HepG2 (cell line): ENCODE measurements around the gene TK1. TPM values are rescaled to one million over a fixed set of nuclear protein-coding genes. Genes with fewer than 3 reads are reported as not detected.

Experiments used
- ARID5B ChIP-seq: IDR thresholded peaks from 2 replicates; pipeline ENCODE4 v1.4.0; 2020; ENCODE audit warnings: mild to moderate bottlenecking, missing genetic modification reagents
- ATF6 ChIP-seq: sonication (generic); formaldehyde crosslinking; conservative IDR thresholded peaks from 2 replicates; pipeline ENCODE4 v1.4.0; 2020; ENCODE audit warnings: missing genetic modification reagents
- CBX2 ChIP-seq, 2 experiments: fragments of 200-600 bp in 1 of 2; sonication (generic); formaldehyde crosslinking in 1 of 2; IDR thresholded peaks; 2 replicates each; pipeline versions ENCODE4 v1.7.0 to v1.8.1; 2018 to 2022; ENCODE audit warnings: low read depth in 2 of 2, low read length in 1 of 2, mild to moderate bottlenecking in 1 of 2, missing genetic modification reagents in 1 of 2
- DRAP1 ChIP-seq: IDR thresholded peaks from 2 replicates; pipeline ENCODE4 v1.6.1; 2016; ENCODE audit warnings: missing genetic modification reagents, missing compliant biosample characterization
- GMEB1 ChIP-seq: sonication (generic); formaldehyde crosslinking; IDR thresholded peaks from 2 replicates; pipeline ENCODE4 v1.5.1; 2020; ENCODE audit warnings: missing genetic modification reagents, mild to moderate bottlenecking, borderline replicate concordance
- KDM3A ChIP-seq: IDR thresholded peaks from 2 replicates; pipeline ENCODE4 v1.6.1; 2018; ENCODE audit warnings: low read depth, missing compliant biosample characterization
- MIER3 ChIP-seq: IDR thresholded peaks from 2 replicates; pipeline ENCODE4 v1.6.1; 2016; ENCODE audit warnings: missing compliant biosample characterization, borderline replicate concordance
- NFE2L2 ChIP-seq: fragments of 150-350 bp; IDR thresholded peaks from 2 replicates; pipeline ENCODE4 v1.6.1; 2014; ENCODE audit warnings: low read length
- PAF1 ChIP-seq: IDR thresholded peaks from 2 replicates; pipeline ENCODE4 v1.6.1; 2016; ENCODE audit warnings: missing genetic modification reagents, missing compliant biosample characterization
- RBAK ChIP-seq: sonication (generic); formaldehyde crosslinking; IDR thresholded peaks from 2 replicates; pipeline ENCODE4 v1.5.1; 2020; ENCODE audit warnings: mild to moderate bottlenecking, missing genetic modification reagents
- TERF1 ChIP-seq: sonication (generic); formaldehyde crosslinking; IDR thresholded peaks from 2 replicates; pipeline ENCODE4 v1.8.0; 2022; ENCODE audit warnings: mild to moderate bottlenecking, missing genetic modification reagents, moderate library complexity
- ZBTB49 ChIP-seq: sonication (generic); formaldehyde crosslinking; IDR thresholded peaks from 2 replicates; pipeline ENCODE4 v1.4.0; 2020; ENCODE audit warnings: missing genetic modification reagents, borderline replicate concordance
- ZFAT ChIP-seq: sonication (generic); formaldehyde crosslinking; conservative IDR thresholded peaks from 2 replicates; pipeline ENCODE4 v1.8.1; 2023; ENCODE audit warnings: missing genetic modification reagents, inconsistent platforms
- ZNF138 ChIP-seq: sonication (generic); formaldehyde crosslinking; IDR thresholded peaks from 2 replicates; pipeline ENCODE4 v1.5.0; 2020; ENCODE audit warnings: mild to moderate bottlenecking, low read depth, missing genetic modification reagents
- ZNF251 ChIP-seq: sonication (generic); formaldehyde crosslinking; IDR thresholded peaks from 2 replicates; pipeline ENCODE4 v1.9.0; 2021; ENCODE audit warnings: mild to moderate bottlenecking, missing genetic modification reagents
- ZNF3 ChIP-seq: IDR thresholded peaks from 2 replicates; pipeline ENCODE4 v1.7.0; 2017; ENCODE audit warnings: inconsistent platforms
- ZNF790 ChIP-seq: sonication (generic); formaldehyde crosslinking; IDR thresholded peaks from 2 replicates; pipeline ENCODE4 v1.8.0; 2022; ENCODE audit warnings: missing genetic modification reagents, mild to moderate bottlenecking, borderline replicate concordance
- polyA plus RNA-seq, 8 experiments: library from polyadenylated mRNA; depleted of rRNA in 3 of 8; stranded (reverse) in 7 of 8; unstranded in 1 of 8; fragments of >200 nt; fragmentation: Illumina TruSeq in 4 of 8; extraction: Trizol in 4 of 8; gene quantifications; 2 replicates each; pipeline versions ENCODE4 v1.2.1 to v1.2.3, GENCODE V29; 2011 to 2016; ENCODE audit warnings: low read depth in 4 of 8, missing spikeins in 1 of 8, mixed read lengths in 1 of 8; ENCODE audit not compliant: insufficient read depth in 1 of 8
- total RNA-seq, 5 experiments: library from RNA; depleted of rRNA; stranded (reverse); fragments of >200 nt; fragmentation: Illumina TruSeq; extraction: Trizol; gene quantifications; 2 replicates each; pipeline ENCODE4 v1.2.3, GENCODE V29; 2016; ENCODE audit warnings: low read depth in 1 of 5

The TK1 gene
- total and polyA plus RNA-seq, 2 of the 13 experiments (the other 11 are each of a cell fraction or from before 2014, with no cell fraction given): 45.0 to 96.0 TPM

GRCh38 chr17:78130437-78131101 lies 56.3 kb downstream of the TK1 start, which contains the start of gene TMC8 (continued):
- no peak for TF ChIP-seq ZBTB49
- no peak for TF ChIP-seq ZNF790 (CRISPR knock-in tag)
- TF ChIP-seq MIER3: no peak; the same call in 1 of the 2 replicates
- TF ChIP-seq ZNF3 (CRISPR knock-in tag): no peak
- no peak for TF ChIP-seq NFE2L2
- no peak for TF ChIP-seq ZNF251 (CRISPR knock-in tag)
- 0 out of 2 replicates have a peak, but pooled peaks have one; percentile 61 for TF ChIP-seq ATF6 (CRISPR knock-in tag)
- peak; percentile 86 for TF ChIP-seq DRAP1
- TF ChIP-seq TERF1 (CRISPR knock-in tag): no peak
- no peak for TF ChIP-seq PAF1
- no peak for TF ChIP-seq RBAK (CRISPR knock-in tag)
- no peak for TF ChIP-seq CBX2 (IDR thresholded peaks at IDR 0.05; ENCODE audit: low read depth, low read length)
- no peak for TF ChIP-seq CBX2 (CRISPR knock-in tag; IDR thresholded peaks at IDR 0.05; ENCODE audit: low read depth)
- no peak for TF ChIP-seq GMEB1
- TF ChIP-seq ZNF138 (CRISPR knock-in tag): no peak
- no peak for TF ChIP-seq ZFAT
- TF ChIP-seq KDM3A (CRISPR knock-in tag): 0 out of 2 replicates have a peak, but pooled peaks have one; percentile 72
- peak; percentile 41; the same call in 1 of the 2 replicates for TF ChIP-seq ARID5B
